GM19035 (cell line): ENCODE results near the gene C4orf17.
"Not testable (repeated sequence)": the region's sequence is repeated elsewhere in the genome, so short reads cannot be mapped to it uniquely, and the experiment has no call there.

Experiments
- ATAC-seq: cut with Tn5 transposase; IDR thresholded peaks from one replicate; pipeline ENCODE4 v1.9.1; 2021; ENCODE audit not compliant: unreplicated experiment

Gene C4orf17

GRCh38 chr4:99510721-99511120 lies at the start of gene C4orf17:
Gene C4orf17 (plus strand): TSS chr4:99511021. CDS start chr4:99513082, 2,061 bp downstream.
- ATAC-seq: no peak

DNA sequence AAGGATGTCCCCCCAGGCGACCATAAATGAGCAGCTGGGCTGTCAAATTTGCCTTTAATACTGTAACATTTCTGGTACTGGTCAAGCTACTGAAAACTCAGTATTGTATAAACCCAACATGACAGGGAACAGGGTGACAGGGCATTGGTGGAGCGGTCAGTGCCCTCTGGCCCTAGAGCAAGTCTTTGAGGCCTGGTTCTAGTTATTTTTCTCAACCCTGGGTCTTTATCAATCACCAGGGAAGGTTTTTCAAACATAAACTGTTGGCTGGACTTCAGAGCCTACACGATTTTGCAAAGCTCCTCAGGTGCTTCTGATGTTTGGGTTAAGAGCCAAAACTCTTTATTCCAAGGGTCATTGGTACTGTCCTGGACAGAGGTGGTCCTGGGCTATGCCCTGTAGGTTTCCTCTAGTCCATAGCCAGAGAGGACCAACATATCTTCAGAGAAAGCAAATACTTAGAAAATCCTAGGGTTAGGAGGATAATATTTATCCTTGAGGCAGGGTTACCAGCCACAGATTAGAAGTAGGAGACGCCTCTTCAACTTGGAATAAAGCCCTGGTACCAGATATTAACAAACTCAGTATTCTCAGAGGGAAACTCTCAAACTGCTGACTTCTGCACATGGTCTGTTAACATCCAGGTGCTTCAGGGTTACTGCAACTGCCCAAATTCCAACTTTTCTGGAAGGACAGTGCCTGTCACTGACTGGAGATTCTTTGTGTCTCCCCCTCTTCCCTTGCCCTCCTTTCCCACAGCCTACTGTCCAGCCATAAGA lies 49.0 kb upstream of the C4orf17 start:
- ATAC-seq: no peak

DNA sequence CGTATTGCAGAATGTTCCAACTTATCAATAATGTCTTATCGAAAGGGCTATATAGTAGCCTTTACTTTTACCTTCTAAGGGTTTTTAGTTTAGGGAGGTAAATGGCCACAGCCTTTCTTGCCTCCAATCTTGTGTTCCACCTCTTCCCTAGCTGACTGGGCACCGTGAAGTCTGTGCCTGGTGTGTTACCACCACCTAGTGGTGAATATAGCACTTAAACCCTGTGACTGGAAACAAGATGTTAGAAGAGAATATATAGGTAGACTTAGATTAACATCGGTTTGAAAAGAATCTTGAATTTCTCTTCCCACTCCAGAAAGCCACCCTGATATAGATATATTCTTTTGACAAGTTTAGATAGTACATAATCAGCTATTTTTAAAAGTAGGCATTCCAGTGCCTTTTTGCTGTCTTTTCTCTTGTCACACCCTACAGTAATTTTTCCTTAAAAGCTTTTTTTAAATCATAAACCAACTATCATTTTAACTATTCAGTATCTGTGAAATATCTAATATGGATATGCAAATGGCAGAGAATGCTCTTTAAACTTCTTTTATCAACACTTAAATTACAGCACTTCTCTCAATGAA lies 47.9 kb upstream of the C4orf17 start:
- peak; percentile 98 for ATAC-seq

- ATAC-seq: no peak
Measured at GRCh38 chr4:99463566-99463965, 47.3 kb upstream of the C4orf17 start.

- no peak for ATAC-seq
Measured at GRCh38 chr4:99467887-99468286, 42.9 kb upstream of the C4orf17 start.

- no peak for ATAC-seq
Measured at GRCh38 chr4:99468889-99469288, 41.9 kb upstream of the C4orf17 start.

DNA sequence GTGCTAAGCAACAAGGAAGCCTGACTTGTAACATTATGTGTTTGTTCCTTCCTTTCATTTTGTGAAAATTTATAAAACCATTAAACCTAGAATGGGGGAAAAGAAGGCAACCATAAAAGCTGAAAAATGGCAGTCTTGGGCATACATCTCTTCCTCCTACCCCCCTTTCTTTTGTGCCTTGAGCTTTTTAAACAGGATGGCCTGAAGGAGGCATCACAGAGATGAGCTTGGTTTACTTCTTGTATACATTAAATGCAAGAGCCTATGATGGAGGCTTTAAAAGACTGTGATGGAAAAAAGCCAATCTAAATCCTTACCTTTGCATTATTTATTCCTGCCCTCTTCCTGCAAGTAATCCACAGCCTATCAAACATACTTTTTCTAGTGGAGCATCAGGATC lies 39.5 kb upstream of the C4orf17 start:
- no peak for ATAC-seq

DNA sequence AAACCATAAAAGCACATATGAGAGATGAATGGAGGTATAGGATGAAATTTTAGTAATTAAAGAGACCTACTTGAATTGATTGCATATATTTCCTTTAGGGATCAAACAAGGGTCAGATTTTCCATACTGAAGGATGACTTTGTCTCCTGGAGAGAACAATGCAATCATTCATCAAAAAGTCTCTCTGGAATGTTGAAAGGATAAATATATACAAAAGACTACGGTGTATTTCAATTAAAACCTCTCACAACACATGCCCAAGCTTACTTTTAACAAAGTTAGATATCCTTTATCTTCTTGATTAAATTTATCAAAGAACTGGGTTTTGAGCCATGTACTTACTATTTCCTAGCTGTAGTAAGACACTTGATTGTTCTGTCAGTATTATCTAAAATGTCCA lies 38.9 kb upstream of the C4orf17 start:
- ATAC-seq: no peak

DNA sequence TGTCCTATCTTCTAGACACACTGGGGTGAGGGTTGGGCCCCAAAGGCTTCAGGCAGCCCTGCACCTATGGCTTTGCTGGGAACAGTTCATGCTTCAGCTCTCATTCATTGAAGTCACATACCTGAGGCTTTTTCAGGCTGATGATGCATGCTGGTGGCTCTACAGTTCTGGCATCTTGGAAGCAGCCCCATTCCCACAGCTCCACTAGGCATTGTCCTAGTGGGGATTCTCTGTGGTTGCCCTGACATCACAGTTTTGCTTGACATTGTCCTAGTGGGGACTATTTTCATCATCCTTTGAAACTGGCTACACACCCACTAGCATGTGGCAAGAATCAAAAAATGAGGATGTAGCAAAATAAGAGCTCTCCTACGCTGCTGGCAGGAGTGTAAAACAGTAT lies 37.7 kb upstream of the C4orf17 start:
- no peak for ATAC-seq

GRCh38 chr4:99483636-99484035 lies 27.2 kb upstream of the C4orf17 start:
- ATAC-seq: no peak

DNA sequence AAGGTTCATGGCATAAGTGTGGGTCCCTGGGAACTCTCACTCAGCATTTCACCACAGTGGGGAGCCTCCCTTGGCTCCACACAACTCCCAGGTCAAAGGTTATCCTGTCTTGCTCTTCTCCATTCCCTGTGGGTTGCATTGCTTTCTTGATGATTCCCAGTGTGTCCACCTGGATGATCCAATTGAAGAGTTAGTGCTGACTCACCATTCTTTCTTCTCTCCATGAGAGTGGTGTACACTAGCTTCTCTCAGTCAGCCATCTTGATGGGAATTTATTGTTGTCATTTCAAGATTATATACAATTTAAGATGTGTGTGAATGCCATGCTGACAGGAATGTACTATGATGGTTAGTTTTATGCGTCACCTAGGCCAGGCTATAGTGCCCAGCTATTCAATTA lies 25.6 kb upstream of the C4orf17 start:
- ATAC-seq: no peak

GRCh38 chr4:99486648-99487047 lies 24.2 kb upstream of the C4orf17 start:
- ATAC-seq: not testable (repeated sequence)

- no peak for ATAC-seq
Measured at GRCh38 chr4:99490286-99490685, 20.5 kb upstream of the C4orf17 start.

DNA sequence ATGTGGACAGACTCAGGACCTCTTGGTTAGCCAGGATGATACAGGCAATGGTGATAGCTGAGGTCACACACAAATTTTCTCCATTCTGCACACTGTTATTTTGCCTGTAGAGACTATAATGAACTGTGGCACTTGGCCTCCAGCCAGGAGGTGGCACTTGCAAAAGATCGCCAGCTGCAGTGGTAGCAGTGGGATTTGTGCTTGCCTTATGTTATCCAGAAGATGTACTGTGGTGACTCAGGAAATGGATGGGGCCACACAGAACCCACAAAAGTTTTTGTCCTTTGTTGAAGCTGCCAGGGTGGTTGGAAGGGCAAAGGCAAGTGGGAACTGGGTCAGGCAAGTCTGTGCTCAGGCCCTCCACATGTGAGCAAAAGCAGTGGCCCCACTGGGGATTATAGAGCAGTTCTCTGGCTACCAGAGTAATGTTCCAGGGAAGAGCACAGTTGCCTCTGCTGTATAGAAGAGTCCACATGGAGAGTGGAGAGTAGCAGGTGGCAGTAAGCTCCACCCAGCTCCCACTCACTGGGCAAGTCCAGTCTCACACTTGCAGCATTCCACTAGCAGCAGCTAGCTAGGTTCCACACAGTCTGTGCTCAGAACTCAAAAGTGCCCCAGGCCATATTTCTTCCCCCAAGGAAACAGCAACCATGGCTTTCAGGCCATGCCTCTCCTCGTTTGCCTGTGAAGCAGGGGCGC lies 5.9 kb upstream of the C4orf17 start:
- no peak for ATAC-seq

DNA sequence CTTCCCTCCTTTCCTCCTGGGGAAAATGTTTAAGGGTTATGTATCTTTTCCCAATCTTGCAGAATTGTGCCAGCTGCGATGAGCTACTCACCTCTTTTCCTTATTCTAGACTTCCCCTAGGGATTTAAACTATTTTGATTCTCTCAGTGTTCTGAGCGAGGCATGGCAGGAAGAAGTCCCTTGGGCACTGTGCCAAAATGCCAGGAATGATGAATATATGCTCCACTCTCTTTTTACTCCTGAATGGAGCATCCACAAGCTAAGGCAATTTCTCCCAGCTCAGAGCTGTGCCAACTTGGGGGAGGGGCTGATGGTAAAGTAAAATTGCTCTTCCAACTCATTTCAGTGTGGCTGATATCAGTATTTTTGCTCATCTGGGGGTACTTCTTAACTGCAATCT lies 4.0 kb upstream of the C4orf17 start:
- no peak for ATAC-seq

DNA sequence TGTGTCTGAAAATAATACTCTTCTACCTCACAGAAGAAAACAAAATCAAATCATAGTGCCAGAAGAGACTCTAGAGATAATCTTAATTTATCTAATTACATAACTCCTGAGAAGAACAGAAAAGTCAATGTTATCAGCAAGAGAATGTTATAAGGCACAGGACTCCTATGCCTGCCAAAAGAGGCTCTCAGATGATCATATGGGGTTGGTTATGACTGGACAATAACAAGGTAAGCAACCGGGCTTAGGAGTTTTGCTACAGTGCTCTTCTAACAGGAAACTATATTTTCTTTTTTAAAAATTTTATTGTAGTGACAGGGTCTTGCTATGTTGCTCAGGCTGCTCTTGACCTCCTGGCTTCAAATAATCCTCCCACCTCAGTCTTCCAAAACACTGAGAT lies 3.5 kb upstream of the C4orf17 start:
- no peak for ATAC-seq

GRCh38 chr4:99507762-99508161 lies 3.1 kb upstream of the C4orf17 start:
- no peak for ATAC-seq

DNA sequence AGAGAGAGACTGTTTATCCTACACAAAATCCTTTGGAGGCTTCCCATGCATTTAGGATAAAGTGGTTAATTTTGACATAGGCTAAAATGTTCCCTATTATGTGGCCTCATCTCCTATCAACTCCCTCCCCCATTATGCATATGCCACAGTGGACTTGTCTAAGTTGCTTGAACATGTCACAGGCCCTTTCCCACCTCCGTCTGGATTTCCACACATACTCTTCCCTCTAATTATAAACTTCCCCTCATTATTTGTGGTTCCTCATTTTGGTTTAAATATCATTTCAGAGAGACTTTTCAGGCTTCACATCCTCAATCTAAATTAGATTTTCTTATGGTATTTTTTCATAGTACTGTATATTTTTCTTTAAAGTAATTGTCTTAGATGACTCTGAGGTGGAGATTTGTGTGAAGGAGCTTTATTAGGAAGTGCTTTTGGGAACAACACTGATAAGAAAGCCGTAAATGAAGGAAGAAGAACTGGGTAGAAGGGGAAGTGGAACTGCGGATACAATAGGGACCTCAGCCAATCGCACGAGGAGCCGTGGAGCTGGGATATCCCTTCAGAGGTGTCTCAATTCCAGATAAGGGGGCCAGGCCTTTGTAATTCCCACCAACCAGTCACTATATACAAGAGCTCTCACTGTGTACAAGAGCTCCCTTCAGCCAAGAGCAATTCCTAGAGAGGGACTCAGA lies 7.9 kb downstream of the C4orf17 start:
- ATAC-seq: no peak

- ATAC-seq: no peak
Measured at GRCh38 chr4:99529228-99529627, 18.4 kb downstream of the C4orf17 start.

DNA sequence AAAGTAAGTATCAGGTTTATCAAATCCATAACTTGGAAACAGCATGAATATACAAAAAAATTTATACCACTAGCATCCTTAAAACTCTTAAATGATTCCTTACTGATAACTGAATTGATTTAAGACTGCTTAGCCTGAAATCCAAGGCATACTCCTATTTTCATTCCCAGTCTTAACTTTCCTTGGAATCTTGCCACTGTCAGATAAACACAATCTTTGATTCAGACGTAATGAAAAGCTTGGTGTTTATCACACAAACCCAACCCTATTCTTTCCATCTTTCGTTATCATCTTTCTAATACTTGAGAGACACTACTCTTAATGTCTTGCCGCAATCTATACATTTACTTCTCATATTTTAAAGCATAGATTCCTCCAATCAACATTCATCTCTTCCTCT lies 19.1 kb downstream of the C4orf17 start:
- ATAC-seq: no peak

DNA sequence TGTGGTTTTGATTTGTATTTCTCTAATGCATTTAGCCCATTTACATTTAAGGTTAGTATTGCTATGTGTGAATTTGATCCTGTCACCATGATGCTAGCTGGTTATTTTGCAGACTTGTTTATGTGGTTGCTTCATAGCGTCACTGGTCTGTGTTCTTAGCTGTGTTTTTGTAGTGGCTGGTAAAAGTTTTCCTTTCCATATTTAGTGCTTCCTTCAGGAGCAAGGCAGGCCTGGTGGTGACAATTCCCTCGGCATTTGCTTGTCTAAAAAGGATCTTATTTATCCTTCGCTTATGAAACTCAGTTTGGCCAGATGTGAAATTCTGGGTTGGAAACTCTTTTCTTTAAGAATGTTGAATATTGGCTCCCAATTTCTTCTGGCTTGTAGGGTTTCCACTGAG lies 23.9 kb downstream of the C4orf17 start:
- ATAC-seq: not testable (repeated sequence)

DNA sequence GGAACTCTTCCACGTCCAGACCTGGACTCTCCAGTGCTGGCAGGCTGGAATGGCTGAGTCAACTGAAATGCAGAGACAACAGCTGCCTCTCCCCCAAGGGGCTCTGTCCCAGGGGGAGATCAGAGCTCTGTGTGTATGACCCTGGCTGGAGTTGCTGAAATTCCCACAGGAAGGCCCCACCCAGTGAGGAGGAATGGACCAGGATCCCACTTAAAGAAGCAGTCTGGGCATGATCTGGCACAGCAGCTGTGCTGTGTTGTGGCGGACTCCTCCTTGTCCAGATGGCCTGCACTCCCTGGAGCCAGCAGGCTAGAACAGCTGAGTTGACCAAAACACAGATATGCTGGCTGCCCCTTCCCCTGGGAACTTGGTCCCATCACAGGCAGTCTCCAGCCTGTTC lies 25.4 kb downstream of the C4orf17 start:
- ATAC-seq: no peak
